Middle frontal gyrus (tissue), 1 donor: ENCODE measurements around the gene LYZL4.
A peak's percentile ranks its signal among the peaks of the same experiment; 100 is the strongest.

Source experiments
- DNase-seq: peaks from one replicate; pipeline ENCODE4 v3.0.0-alpha.2; 2015; ENCODE audit warnings: low spot score; ENCODE audit errors: extremely low spot score

LYZL4 gene

GRCh38 chr3:42375121-42375800 lies 35.1 kb downstream of the LYZL4 start:
- no peak for DNase-seq

- peak; percentile 71 for DNase-seq
These were observed 38.6 kb downstream of the LYZL4 start for GRCh38 chr3:42371776-42372175.

GRCh38 chr3:42369832-42370231 lies 40.6 kb downstream of the LYZL4 start:
- DNase-seq = no peak

DNA sequence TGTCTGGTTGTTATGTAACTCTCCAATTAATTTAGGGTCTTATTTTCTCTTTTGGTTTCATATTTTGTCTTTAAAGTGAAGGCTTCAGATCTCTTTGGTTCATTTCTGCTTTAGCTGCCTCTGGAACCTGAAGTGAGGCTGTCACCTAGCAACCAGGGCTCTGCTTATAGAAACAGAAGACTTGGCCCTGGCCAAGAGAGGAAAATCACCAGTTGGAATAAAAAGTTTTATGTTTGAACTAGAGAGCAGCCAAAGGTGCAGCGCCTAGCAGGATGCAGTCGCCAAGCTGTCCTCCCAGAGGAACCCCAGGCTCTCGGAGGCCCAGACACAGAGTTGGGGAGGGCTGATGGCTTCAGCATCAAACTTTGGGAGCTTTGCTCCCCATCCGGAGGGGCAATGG lies 41.1 kb downstream of the LYZL4 start:
- peak; percentile 78 for DNase-seq

DNA sequence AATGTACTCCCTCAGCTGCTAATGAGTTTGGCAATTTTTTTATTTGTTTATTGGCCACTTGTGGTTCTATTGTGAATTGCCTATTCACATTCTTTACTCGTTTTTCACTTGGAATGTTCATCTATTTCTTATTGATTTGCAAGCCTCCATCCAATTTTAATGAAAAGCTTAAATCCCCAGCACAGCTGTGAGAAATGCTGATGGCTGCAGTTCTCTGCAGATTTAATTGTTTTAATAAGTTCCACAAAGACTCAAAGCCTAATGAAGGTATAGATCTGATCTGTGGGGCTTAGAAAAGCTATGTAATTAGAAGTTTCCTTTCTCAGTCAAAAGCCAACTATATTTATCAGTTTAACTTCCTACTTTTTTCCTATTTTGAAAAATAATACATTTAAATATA lies 41.5 kb downstream of the LYZL4 start:
- DNase-seq = no peak

DNA sequence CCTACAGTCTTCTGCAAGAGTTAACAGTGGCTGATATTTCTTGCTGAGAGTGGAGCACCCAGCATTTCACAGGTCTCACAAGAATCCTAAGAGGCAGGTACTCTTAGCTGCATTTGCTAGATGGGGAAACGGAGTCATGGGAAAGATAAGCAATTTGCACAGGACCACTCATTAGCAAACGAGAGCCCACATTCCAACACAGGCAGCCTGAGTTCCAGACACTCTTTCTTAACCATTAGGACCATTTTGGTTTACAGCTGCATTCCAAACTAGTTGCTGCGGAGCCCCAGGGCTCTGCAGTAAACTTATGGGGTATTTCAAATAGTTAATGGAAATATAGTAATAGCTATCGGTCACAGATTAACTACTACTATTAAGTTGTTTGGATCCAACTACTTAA lies 42.5 kb downstream of the LYZL4 start:
- no peak for DNase-seq

- DNase-seq = no peak
These were observed 43.9 kb downstream of the LYZL4 start for GRCh38 chr3:42366550-42366949.

GRCh38 chr3:42357335-42357734 lies 53.1 kb downstream of the LYZL4 start:
- DNase-seq = no peak

- no peak for DNase-seq
These were observed 54.8 kb downstream of the LYZL4 start for GRCh38 chr3:42355612-42356011.

DNA sequence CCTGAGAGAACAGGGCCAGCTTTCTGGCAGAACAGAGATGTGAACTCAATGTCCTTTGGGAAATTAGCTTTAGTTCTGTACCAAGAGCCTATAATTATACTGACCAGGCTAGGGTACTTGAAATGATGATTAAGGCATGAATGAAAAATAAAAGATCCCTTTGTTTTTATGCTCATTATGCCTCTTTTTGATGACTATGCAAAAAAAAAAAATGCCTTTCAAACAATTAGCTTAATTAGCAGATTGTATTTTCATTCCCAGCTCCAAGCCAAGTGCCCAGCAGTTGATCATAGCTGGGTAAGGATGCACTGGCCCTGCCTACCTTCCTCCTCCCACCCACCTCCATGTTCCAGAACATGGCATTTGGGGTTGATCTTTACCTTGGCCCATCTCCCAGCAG lies 56.8 kb downstream of the LYZL4 start:
- DNase-seq = no peak

DNA sequence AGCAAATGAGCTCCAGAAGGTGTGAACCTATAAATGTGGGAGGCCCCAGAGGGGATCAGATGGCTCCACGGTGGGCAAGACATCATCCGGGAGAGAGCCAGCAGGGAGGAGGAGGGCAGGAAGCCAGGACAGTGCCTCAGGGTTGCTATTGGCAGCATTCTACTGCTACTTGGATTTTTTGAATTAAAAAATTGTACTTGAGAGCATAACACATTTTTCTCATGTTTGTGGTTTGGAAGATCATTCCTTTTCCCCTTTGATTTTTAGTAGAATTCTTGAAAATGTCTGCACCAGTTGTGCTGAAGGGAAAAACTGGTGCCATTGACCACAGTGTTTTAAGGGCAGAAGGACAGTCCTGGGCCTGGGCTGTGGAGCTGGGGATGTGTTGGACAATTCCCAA lies 59.2 kb downstream of the LYZL4 start:
- no peak for DNase-seq

GRCh38 chr3:42349765-42350594 lies 60.4 kb downstream of the LYZL4 start:
- no peak for DNase-seq

DNA sequence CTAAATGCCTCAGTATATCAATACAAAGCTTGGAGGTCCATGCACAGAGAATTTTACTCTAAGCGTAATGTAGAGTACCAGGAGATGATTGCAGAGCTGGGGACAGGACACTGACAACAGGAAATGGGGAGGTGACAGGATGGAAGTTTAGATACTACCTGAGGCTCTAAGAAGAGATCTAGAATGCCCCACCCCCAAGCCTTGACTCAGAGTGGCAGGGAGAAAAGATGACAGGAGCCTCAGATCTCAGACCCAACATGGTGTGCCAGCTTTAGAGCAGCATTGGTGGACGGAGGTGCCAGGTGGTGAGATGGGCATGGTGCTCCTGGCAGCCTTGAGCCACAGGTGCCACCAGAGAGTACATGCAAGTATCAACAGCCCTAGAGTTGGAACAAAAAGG lies 62.5 kb downstream of the LYZL4 start:
- DNase-seq = no peak
